Vagina (tissue), 2 donors: ENCODE results near the gene SPINK4.

Experiments
- POLR2A ChIP-seq, 2 donors: fragments of 450-650 bp; IDR thresholded peaks; one replicate each; pipeline ENCODE4 v1.6.1; 2017; ENCODE audit warnings: antibody characterized with exemption in 2 of 2, mild to moderate bottlenecking in 2 of 2, moderate library complexity in 2 of 2
- TF ChIP-seq, protein P1 (sequence below), 3 experiments: fragments of 450-650 bp in 2 of 3; fragments of 200-600 bp in 1 of 3; sonication (generic) in 1 of 3; IDR thresholded peaks; one replicate each; pipeline ENCODE4 v1.5.1; 2017 to 2019; ENCODE audit warnings: antibody characterized with exemption in 3 of 3, mild to moderate bottlenecking in 2 of 3, moderate library complexity in 2 of 3

DNA sequence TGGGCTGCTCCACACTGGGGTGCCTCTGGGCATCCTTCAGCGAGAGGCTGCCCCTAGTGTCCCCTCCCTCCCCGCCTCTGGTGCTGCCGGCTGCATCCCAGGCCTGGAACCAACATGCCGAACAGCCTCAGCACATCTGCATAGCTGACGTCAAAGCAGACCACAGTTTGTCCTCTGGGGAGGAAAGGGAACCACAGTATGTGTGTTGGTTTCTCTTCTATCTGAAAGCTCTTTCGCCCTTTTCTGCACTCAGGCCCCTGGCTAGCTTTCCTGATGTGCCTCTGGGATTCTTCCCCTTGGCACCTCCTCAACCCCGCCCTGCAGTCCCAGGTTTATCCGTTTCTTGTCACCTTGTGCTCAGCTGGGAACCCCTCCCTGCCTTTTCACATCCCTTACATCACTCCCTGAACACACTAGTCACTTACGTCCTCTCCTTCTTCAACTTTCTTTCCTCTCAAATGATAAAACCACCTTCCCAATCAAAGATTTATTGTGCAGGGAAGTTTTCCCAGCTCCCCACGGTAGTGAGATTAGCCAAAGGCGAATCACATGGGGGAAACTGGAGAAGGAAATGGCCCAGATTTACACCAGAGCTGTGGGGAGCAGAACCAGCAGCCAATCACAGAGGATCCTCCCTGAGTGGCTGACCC is 37.3 kb upstream of the SPINK4 start:
- TF ChIP-seq, protein P1, sequence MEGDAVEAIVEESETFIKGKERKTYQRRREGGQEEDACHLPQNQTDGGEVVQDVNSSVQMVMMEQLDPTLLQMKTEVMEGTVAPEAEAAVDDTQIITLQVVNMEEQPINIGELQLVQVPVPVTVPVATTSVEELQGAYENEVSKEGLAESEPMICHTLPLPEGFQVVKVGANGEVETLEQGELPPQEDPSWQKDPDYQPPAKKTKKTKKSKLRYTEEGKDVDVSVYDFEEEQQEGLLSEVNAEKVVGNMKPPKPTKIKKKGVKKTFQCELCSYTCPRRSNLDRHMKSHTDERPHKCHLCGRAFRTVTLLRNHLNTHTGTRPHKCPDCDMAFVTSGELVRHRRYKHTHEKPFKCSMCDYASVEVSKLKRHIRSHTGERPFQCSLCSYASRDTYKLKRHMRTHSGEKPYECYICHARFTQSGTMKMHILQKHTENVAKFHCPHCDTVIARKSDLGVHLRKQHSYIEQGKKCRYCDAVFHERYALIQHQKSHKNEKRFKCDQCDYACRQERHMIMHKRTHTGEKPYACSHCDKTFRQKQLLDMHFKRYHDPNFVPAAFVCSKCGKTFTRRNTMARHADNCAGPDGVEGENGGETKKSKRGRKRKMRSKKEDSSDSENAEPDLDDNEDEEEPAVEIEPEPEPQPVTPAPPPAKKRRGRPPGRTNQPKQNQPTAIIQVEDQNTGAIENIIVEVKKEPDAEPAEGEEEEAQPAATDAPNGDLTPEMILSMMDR (IDR thresholded peaks at IDR 0.05): no peak
- no peak for TF ChIP-seq POLR2A (IDR thresholded peaks at IDR 0.05)
